NCI-H345 treated with DMSO at 0.1 percent for 48 hours (cell line): ENCODE results near the gene THYN1.
"Not testable (repeated sequence)": the region's sequence is repeated elsewhere in the genome, so short reads cannot be mapped to it uniquely, and the experiment has no call there.

Source experiments
- DNase-seq: peaks from one replicate; lab custom pipeline; 2025; ENCODE audit not compliant: unreplicated experiment; lab: John Stamatoyannopoulos, UW

The THYN1 gene

GRCh38 chr11:134253188-134253993 is at the start of gene THYN1, which contains the start of gene ACAD8:
Gene THYN1, minus strand, starts transcription at chr11:134253352. Its CDS starts 470 bp downstream, at chr11:134252882.
Gene ACAD8, plus strand, starts transcription at chr11:134253568. Its CDS starts 33 bp downstream, at chr11:134253601.
- DNase-seq: peak; percentile 96

- DNase-seq: no peak
Observed at GRCh38 chr11:134294664-134295063, 41.5 kb upstream of the THYN1 start.

- no peak for DNase-seq
Observed at GRCh38 chr11:134293119-134294113, 40.3 kb upstream of the THYN1 start.

GRCh38 chr11:134292661-134293060 is 39.5 kb upstream of the THYN1 start:
- no peak for DNase-seq

GRCh38 chr11:134291196-134291595 is 38.0 kb upstream of the THYN1 start:
- no peak for DNase-seq

GRCh38 chr11:134290646-134291045 is 37.5 kb upstream of the THYN1 start:
- no peak for DNase-seq

- DNase-seq: no peak
Observed at GRCh38 chr11:134289789-134290188, 36.6 kb upstream of the THYN1 start.

- no peak for DNase-seq
Observed at GRCh38 chr11:134289167-134289566, 36.0 kb upstream of the THYN1 start.

GRCh38 chr11:134288486-134288885 is 35.3 kb upstream of the THYN1 start:
- DNase-seq: no peak

GRCh38 chr11:134287561-134287960 is 34.4 kb upstream of the THYN1 start:
- no peak for DNase-seq

- not testable (repeated sequence) for DNase-seq
Observed at GRCh38 chr11:134284349-134284748, 31.2 kb upstream of the THYN1 start.

GRCh38 chr11:134283461-134284230 is 30.5 kb upstream of the THYN1 start:
- no peak for DNase-seq

GRCh38 chr11:134282121-134283045 is 29.2 kb upstream of the THYN1 start:
- DNase-seq: no peak

- not testable (repeated sequence) for DNase-seq
Observed at GRCh38 chr11:134281635-134282034, 28.5 kb upstream of the THYN1 start.

GRCh38 chr11:134278356-134278755 is 25.2 kb upstream of the THYN1 start:
- no peak for DNase-seq

GRCh38 chr11:134277183-134278001 is 24.2 kb upstream of the THYN1 start:
- no peak for DNase-seq

GRCh38 chr11:134276396-134277182 is 23.4 kb upstream of the THYN1 start:
- no peak for DNase-seq
